GM23248 (cell line): ENCODE measurements around the gene LMAN2. TPM values are rescaled to one million over a fixed set of nuclear protein-coding genes. Genes with fewer than 3 reads are reported as not detected.

Experiments
- DNase-seq: peaks from one replicate; pipeline ENCODE4 v3.0.0-alpha.2; 2015
- H2AFZ ChIP-seq: fragments of 200-600 bp; sonication (generic); 2 replicates; pipeline ENCODE4 v1.6.1; 2016; ENCODE audit warnings: antibody characterized with exemption
- H3F3A ChIP-seq: fragments of 200-600 bp; sonication (generic); 2 replicates; pipeline ENCODE4 v1.6.1; 2016; ENCODE audit warnings: mild to moderate bottlenecking, antibody characterized with exemption, mixed run types; ENCODE audit not compliant: insufficient read depth
- H3K27ac ChIP-seq: fragments of 200-600 bp; sonication (generic); 2 replicates; pipeline ENCODE4 v1.5.1; 2016; ENCODE audit warnings: mild to moderate bottlenecking
- H3K27me3 ChIP-seq: fragments of 200-600 bp; sonication (generic); replicated peaks from 2 replicates; pipeline ENCODE4 v1.6.1; 2016; ENCODE audit warnings: mild to moderate bottlenecking; ENCODE audit not compliant: insufficient read depth
- H3K36me3 ChIP-seq: fragments of 200-600 bp; sonication (generic); 2 replicates; pipeline ENCODE4 v1.6.1; 2016; ENCODE audit warnings: low read depth, mild to moderate bottlenecking
- H3K4me1 ChIP-seq: fragments of 200-600 bp; sonication (generic); 2 replicates; pipeline ENCODE4 v1.6.1; 2016; ENCODE audit warnings: mild to moderate bottlenecking; ENCODE audit not compliant: insufficient read depth
- H3K4me2 ChIP-seq: fragments of 200-600 bp; sonication (generic); one replicate; pipeline ENCODE4 v1.6.1; 2016; ENCODE audit warnings: mild to moderate bottlenecking; ENCODE audit not compliant: unreplicated experiment
- H3K4me3 ChIP-seq: fragments of 200-600 bp; sonication (generic); 2 replicates; pipeline ENCODE4 v1.5.1; 2016; ENCODE audit warnings: mild to moderate bottlenecking
- H3K79me2 ChIP-seq: fragments of 200-600 bp; sonication (generic); 2 replicates; pipeline ENCODE4 v1.6.1; 2016; ENCODE audit warnings: mild to moderate bottlenecking; ENCODE audit not compliant: insufficient read depth
- H3K9ac ChIP-seq: fragments of 200-600 bp; sonication (generic); 2 replicates; pipeline ENCODE4 v1.6.1; 2016; ENCODE audit warnings: mild to moderate bottlenecking
- H3K9me2 ChIP-seq: fragments of 200-600 bp; sonication (generic); 2 replicates; pipeline ENCODE4 v1.6.1; 2016; ENCODE audit warnings: mixed run types, mild to moderate bottlenecking, moderate library complexity; ENCODE audit not compliant: insufficient read depth
- H3K9me3 ChIP-seq: fragments of 200-600 bp; sonication (generic); one replicate; pipeline ENCODE4 v1.6.1; 2017; ENCODE audit warnings: low read depth
- H4K20me1 ChIP-seq: fragments of 200-600 bp; sonication (generic); 2 replicates; pipeline ENCODE4 v1.6.0; 2016; ENCODE audit not compliant: insufficient read depth
- EZH2 ChIP-seq: fragments of 200-600 bp; sonication (generic); IDR thresholded peaks from 2 replicates; pipeline ENCODE4 v1.6.1; 2018; ENCODE audit warnings: antibody characterized with exemption, mild to moderate bottlenecking; ENCODE audit not compliant: insufficient read depth, poor library complexity, severe bottlenecking
- EZH2phosphoT487 ChIP-seq: fragments of 200-600 bp; sonication (generic); IDR thresholded peaks from 2 replicates; pipeline ENCODE4 v1.6.1; 2018; ENCODE audit warnings: antibody characterized with exemption, moderate library complexity, mild to moderate bottlenecking, low read depth; ENCODE audit not compliant: insufficient read depth
- WGBS, 2 experiments: methylation state at CpG; one replicate each; pipeline ENCODE4 v1.1.6; 2015 to 2017; ENCODE audit warnings: low lambda C conversion rate in 2 of 2, low coverage in 1 of 2; ENCODE audit errors: missing lambda C conversion rate in 2 of 2; 5-methylcytosine and 5-hydroxymethylcytosine counted together
- in situ Hi-C: fragments of 300-500 bp; cut with MboI; formaldehyde crosslinking; loops from 2 replicates; pipeline ENCODE4 v1.15.0; 2020
- polyA plus RNA-seq: library from polyadenylated mRNA; unstranded; fragments of >200 nt; fragmentation: Nextera tagmentation; extraction: Ambion mirVana; gene quantifications from 2 replicates; pipeline ENCODE4 v1.2.1, GENCODE V29; 2016
- total RNA-seq: library from RNA; depleted of rRNA; stranded (reverse); fragments of >200 nt; shearing (Covaris generic); gene quantifications from 2 replicates; pipeline ENCODE4 v1.2.3, GENCODE V29; 2014

LMAN2 gene
- total and polyA plus RNA-seq, 2 experiments from 2014 or later: 303 to 313 TPM

GRCh38 chr5:177314376-177315342 lies 36.8 kb downstream of the LMAN2 start:
- Histone ChIP-seq H3K27ac (no peak overlapping the region), H3F3A (no peaks in the 10 kb centered on the region; the same call in 1 of the 2 replicates), H3K36me3 (no peaks in the 10 kb centered on the region), H4K20me1 (no peaks in the 10 kb centered on the region), H3K4me3 (no peak overlapping the region), H3K4me2 (no peak overlapping the region), H3K27me3 (no peaks in the 10 kb centered on the region), H3K79me2 (peaks cover 14% of the 10 kb centered on the region), H2AFZ (no peak overlapping the region), H3K9ac (no peak overlapping the region), H3K9me3 (no peaks in the 10 kb centered on the region), H3K9me2 (no peaks in the 10 kb centered on the region), H3K4me1 (peaks cover 3% of the 10 kb centered on the region; the same call in 1 of the 2 replicates)
- 83 to 86% methylated on average over 17 to 18 of the region's 18 CpGs for WGBS, 2 experiments
- TF ChIP-seq EZH2phosphoT487 (no peak), EZH2 (no peak)
- in situ Hi-C loops: no loop called here
- no peak for DNase-seq

- whole genome bisulfite sequencing, 2 experiments: 94 to 97% methylated on average over 15 of the region's 15 CpGs
- Histone ChIP-seq H2AFZ (no peak overlapping the region), H3K9me3 (no peaks in the 10 kb centered on the region), H3K4me2 (no peak overlapping the region), H3K9ac (no peak overlapping the region), H3K36me3 (no peaks in the 10 kb centered on the region), H4K20me1 (no peaks in the 10 kb centered on the region), H3F3A (no peaks in the 10 kb centered on the region; the same call in 1 of the 2 replicates), H3K79me2 (peaks cover 17% of the 10 kb centered on the region), H3K27me3 (no peaks in the 10 kb centered on the region), H3K27ac (no peak overlapping the region), H3K4me1 (peaks cover 3% of the 10 kb centered on the region; the same call in 1 of the 2 replicates), H3K9me2 (no peaks in the 10 kb centered on the region), H3K4me3 (no peak overlapping the region)
- TF ChIP-seq EZH2phosphoT487: no peak
- no peak for TF ChIP-seq EZH2
- in situ Hi-C loops: no loop called here
- DNase-seq: no peak
These were observed 37.8 kb downstream of the LMAN2 start for GRCh38 chr5:177313561-177314259.

GRCh38 chr5:177312649-177313181 lies 38.8 kb downstream of the LMAN2 start:
- TF ChIP-seq EZH2 (no peak), EZH2phosphoT487 (no peak)
- H3K36me3 ChIP-seq: no peaks in the 10 kb centered on the region
- peak overlapping the region; percentile 98 for H3K4me2 ChIP-seq
- no peaks in the 10 kb centered on the region for H3K27me3 ChIP-seq
- no peaks in the 10 kb centered on the region; the same call in 1 of the 2 replicates for H3F3A ChIP-seq
- peak overlapping the region; percentile 79 for H3K9ac ChIP-seq
- in situ Hi-C loops: no loop called here
- H2AFZ ChIP-seq: peak overlapping the region; percentile 27; the same call in 1 of the 2 replicates
- 22 to 25% methylated on average over 17 to 19 of the region's 19 CpGs for WGBS, 2 experiments
- H3K27ac ChIP-seq: peak overlapping the region; percentile 12; the same call in 1 of the 2 replicates
- peaks cover 21% of the 10 kb centered on the region for H3K79me2 ChIP-seq
- H3K9me2 ChIP-seq: no peaks in the 10 kb centered on the region
- peaks cover 3% of the 10 kb centered on the region; the same call in 1 of the 2 replicates for H3K4me1 ChIP-seq
- H4K20me1 ChIP-seq: no peaks in the 10 kb centered on the region
- peak; percentile 28 for DNase-seq
- peak overlapping the region; percentile 79 for H3K4me3 ChIP-seq
- no peaks in the 10 kb centered on the region for H3K9me3 ChIP-seq
